HG03039 (cell line): ENCODE results near the gene RYR3.

Source experiments
- ATAC-seq: cut with Tn5 transposase; IDR thresholded peaks from one replicate; pipeline ENCODE4 v1.9.1; 2021; ENCODE audit warnings: mild to moderate bottlenecking, moderate library complexity; ENCODE audit not compliant: unreplicated experiment

Gene RYR3

DNA sequence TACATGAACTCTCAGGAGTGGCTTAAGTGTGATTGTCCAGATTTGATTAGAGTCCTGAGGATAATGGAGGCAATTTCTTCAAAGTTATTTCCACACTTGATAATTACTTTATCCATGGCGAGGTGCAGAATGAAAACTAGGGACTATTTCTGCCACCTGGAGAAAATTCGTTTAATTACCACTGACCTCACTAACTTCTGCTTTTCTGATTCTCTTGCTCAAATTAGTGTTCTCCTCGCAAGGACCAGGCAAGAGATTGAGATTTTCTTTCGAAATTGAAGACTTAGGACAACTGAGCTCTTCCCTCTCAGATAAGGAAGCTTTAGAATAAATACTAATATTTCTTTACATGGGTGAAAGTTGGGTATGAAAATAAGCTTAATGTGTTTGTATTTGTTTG is 135.2 kb downstream of the RYR3 start:
- ATAC-seq = no peak

DNA sequence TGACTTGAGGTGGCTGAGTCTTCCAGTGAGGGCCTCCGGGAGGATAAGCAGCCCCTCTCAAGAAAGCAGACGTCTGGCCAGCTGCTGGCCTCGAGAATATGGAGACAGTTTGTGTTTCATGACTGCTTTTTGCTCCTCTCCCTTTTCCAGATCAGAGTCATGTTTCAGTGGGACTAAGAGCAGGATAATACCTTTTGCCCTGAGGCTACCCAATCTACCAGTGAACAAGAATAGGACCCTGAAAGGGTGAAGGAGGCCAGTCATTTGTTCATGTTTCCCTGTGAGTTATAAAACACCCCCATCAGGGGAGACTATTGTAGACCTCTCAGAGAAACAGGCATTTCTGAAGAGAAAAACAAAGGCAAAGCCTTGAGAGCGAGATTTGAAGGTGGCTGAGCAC is 137.4 kb downstream of the RYR3 start:
- no peak for ATAC-seq

DNA sequence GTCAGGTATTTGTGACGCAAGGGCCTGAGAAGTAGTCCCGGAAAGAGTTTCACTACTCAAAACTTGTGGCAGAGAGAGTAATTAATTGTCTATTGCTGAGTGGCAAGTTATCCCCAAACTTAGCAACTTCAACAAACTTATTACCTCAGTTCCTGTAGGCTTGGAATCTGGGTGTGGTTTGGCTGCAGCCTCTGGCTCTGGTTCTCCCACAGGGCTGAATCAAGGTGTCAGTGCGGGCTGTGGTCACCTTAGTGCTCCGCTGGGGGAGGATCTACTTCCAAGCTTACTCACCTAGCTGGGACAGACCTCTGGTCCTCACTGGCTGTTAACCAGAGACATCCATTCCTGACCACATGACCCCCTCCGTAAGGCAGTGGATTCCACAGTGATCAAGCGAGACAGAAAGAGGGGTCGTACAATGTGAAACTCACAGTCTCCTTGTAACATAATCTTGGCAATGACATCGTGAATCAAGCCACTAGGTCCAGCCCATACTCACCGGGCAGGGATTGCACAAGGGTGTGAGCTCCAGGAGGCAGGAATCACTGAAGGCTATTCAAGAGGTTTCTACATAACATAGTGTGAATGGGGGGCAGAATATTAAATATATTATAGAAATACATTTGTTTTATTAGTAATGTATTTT is 138.3 kb downstream of the RYR3 start:
- no peak for ATAC-seq

DNA sequence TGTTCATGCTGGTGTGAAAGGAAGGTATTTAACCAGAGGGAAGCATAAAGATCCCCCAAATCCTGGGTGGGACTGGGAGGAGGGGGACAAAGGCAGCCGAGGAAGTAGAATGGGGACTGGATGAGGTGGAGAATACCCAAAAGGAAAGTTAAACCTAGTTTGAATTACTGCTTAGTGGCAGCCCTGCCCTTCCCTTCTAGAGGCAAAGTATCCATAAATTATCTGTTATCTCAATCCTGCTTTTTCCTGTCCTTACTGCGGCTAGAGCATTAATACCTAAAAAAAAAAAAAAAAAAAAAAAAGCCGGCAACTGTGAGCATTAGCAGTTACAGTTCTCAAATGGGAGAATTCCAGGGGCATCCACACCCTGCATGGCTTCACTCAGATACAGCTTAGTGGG is 139.0 kb downstream of the RYR3 start:
- ATAC-seq = no peak

DNA sequence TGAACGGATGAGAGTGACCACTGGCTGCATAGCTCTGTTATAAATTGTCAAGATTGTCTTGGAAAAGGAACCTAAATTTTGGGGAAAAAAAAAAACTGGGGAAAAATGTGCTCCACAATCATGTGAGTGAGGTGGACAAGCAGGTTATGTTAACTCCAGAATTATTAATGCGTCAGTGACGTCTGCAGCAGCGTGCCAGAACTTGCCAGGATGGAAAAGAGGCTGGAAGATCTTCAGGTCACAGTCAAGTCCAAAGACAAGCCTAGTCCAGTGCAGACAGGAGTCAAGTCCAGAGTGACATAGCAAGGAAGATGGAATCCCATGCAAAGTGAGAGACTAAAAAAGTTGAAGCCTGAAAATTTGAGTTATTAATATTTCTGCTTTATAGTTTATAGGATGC is 140.6 kb downstream of the RYR3 start:
- ATAC-seq = no peak

DNA sequence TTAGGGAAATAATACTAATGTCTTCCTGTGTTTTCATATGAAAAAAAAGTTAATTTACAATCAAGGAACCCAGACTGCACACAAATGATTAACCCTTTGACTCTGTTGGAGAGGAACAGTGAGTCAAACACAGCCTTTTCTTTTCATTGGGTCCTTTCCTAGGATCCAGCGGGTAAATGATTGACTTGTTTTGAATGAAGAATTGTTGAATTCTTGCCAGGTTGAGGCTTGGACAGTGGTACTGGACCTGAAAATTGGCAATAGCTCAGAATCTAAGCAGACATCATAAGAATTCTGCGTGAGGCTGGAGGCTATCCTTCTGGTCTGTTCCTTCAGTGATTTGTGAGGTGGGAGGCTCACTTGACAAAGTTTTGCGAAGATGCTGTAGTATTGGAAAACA is 143.0 kb downstream of the RYR3 start:
- no peak for ATAC-seq

DNA sequence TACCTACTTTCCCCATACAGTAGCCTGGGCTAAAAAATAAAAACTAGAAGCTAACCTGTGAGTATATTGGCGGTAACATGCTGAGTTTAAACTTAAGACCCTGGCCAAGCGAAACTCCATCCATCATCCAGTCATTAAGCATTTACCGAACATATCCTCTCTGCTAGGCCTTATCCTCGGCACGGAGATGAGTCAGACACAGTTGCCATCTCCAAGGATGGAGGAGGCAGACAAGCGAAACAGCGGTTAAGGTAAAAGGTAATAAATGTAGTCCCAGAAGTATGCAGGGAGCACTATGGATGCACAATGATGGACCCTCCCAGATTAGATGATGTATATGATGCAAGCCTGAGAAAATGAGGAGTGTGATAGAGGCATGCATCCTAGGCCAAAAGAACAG is 143.6 kb downstream of the RYR3 start:
- ATAC-seq = no peak

DNA sequence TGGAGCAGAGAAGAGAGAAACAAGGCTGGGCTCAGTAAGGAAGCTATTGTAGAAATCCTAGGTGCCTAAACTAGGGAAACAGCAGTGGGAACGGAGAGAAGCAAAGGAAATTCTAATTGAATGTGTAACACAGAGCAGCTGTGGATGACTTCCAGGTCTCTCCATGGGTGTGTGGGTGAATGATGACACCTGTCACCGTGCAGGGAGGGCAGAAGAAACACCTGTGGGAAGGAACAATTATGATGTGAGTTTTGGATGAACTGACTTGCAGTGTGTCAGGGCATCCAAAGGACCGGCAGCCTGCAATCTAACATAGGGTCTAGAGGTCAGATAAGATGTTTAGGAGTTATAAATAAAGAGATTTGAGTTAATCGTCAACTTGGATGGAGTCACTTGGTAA is 144.2 kb downstream of the RYR3 start:
- ATAC-seq = no peak

DNA sequence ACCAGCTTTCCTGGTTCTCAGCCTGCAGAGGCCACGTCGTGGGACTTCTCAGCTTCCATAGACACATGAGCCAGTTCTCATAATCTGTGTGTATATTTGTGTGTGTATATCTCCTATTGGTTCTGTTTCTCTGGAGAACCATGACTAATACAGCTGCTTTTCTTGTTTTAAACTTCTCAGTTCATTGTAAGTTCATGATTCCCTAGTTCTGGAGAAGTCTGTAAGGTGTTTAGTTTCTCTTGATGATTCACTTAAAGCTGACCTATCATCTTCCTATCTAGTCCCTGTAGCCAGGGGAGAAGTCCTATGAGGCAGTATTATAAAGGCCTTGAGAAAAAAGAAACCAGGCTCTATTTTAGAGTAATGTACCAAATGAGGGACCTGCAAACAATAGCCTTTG is 147.7 kb downstream of the RYR3 start:
- ATAC-seq = no peak

DNA sequence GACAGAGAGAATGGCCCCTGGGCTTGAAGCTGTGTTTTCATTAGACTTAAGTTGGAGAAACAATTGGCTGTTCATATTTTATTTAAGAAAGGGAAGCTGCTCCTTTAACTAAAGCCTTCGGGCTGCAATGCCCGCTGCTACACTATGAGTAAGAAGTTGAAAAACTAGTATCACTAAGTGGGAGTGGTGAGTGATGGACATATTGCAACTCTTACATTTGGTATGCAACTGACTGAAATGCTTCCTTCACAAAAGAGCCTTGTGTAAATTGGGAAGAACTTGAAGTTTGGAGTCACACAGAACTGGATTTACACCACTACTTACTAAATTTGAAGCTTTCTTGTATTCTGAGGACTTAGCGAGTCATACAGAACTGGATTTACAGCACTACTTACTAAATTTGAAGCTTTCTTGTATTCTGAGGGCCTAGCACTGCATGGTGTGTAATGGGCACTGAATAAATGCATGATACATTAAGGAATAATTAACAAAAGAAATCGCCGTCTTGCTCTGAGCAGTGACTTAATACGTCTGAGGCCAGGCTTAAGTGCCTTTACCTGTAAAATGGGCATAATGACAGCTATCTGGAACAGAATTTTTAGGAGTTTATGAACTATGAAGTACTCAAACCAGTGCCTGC is 149.5 kb downstream of the RYR3 start:
- ATAC-seq = no peak

DNA sequence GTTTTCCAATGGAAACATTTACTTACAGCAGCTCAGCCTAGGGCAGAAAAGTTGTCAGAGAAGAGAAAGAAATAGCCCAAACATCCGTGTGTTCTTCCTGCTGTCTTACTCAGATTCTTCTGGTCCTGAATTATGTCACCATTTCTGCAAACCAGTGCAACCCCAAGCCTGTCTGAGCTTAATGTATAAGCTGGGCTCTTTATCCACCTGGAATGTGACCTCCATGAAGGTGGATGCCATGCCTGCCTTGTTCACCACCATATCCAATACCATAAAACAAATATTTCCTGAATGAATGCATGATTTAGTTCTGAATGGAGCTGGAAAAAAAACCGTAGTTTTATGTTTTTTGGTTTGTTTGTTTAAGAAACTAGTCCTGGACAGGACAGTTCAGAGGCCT is 150.9 kb downstream of the RYR3 start:
- ATAC-seq = no peak

DNA sequence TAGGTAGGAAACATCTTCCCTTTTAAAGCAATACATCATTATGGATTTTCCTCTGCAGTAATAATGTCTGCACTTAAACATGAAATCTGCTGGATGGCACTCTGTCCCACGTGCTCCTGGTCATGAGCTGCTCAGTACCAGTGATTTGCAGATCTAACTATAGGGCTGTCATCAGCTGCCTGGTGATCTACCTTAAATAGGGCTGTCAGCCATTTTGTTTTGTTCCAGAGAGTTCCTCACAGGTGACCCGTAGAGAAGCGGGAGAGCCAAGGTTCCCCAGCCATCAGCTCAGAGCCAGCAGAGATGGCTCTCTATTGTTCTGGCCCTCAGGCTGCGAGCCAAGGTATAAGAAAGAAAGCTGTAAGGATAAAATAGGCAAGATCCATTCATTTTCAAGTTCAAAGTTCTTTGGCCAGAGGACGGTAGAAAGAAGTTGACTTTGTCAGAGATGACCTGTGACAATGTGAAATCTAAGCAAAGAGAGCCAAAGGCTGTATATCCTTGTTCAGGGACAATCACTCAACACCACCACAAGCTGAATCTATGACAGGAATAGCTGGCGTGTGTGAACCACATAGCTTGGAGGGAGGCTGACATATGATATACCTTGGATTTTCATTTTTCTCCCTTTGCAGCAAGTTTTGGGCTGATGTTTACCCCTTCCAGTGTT is 156.5 kb downstream of the RYR3 start:
- no peak for ATAC-seq

DNA sequence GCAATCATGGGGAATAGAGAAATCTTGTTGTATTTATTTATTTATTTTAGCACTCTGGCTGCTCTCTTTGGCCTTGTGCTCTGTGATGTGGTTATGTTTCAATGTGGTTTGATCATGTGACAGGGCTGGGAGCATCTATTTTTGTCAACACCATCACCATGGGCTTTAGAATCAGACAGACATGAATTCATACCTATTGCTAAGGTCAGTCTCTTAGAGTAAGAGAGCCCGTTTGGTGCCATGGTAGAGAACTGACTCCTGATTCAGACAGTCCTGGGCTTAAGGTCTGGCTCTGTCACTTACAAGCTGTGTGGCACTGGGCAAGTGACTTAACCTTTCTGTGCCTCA is 157.0 kb downstream of the RYR3 start:
- ATAC-seq = no peak

DNA sequence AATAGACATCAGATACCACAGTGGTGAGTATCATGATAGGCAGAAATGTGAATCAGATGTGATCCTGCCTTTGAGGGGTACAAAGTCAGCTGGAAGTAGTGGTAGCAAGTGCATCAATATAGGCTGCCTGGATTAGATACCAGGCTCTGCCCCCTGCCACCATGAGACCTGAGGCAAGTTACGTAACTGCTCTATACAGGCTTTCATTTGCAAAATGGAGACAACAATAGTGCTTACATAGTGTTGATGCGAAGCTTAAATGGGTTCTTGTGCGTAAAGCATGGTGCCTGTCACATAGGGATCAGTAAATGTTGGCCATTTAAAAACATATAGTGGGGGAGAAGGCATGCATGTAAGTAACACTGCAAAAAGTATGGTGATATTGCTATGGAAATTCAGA is 158.0 kb downstream of the RYR3 start:
- no peak for ATAC-seq

DNA sequence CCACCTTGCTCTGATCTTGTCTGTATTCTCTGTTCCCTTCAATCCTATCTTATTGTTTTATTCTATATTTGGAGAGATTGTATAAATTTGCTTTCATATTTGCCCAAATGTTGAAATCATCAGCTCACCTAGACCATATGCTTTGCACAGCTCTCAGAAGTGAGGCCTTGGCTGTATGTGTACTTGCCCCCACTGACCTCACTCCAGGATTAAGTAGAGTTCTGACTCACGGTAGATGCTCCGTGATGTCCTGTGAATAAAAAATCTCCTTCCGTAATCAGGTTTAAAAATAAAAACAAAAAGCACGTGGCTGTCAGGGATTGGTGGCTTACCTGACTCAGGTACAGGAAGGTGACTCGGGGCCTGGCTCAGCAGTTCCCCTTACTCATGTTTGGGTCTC is 162.2 kb downstream of the RYR3 start:
- no peak for ATAC-seq

DNA sequence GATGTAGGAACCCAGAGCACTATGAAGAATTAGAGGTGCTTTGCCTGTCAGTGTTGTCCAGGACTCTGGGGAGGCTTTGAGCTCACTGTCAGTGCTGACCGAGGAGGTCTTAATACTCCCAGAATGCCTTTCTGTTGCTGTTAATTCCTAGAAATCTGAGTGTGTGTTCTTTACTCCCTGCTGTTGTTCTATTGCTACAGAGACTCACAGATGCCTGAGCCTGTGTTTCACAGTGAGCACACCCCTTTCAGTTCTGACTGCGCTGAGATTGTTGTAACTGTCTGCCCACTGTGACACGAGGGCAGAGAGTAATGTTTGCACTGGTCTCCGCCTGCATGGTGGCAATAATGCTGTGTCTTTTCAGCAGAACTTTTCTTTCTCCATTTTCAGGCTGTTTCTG is 162.9 kb downstream of the RYR3 start:
- no peak for ATAC-seq

DNA sequence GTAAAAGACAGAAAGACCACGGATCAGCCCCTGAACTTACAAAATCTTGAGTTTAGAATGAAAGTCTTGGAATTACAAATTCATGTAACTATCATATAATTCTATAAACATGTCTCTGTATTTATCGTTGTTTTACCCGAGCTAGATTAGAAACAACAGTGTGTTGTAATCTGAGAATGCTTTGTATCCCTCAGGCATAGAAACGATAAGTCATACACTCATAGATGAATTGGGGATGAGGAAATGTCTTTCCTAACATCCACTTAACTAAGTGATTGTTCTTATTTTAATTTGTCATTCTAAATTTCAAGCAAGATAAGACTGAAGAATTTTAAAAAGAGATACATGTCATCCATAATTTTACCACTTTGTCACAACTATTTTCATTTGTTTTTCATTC is 165.3 kb downstream of the RYR3 start:
- ATAC-seq = no peak

DNA sequence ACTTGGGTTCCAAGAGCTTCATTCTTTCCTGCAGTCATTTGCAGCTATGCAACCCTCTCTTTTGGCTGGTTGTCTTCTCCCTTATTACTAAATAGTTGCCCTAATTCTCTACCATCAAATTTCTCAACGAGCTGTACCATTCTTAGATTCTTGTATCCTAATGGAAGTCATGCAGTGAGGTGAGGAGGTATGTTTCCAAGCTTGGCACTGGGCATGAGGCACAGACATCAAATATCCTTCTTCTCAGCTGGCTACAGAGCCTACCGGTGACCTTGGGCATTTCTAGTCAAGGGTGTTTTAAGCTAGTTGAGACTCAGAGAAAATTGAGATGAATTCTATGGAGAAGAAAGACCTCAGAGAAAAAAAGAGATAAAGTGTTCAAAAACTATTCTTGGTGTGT is 166.1 kb downstream of the RYR3 start:
- no peak for ATAC-seq

DNA sequence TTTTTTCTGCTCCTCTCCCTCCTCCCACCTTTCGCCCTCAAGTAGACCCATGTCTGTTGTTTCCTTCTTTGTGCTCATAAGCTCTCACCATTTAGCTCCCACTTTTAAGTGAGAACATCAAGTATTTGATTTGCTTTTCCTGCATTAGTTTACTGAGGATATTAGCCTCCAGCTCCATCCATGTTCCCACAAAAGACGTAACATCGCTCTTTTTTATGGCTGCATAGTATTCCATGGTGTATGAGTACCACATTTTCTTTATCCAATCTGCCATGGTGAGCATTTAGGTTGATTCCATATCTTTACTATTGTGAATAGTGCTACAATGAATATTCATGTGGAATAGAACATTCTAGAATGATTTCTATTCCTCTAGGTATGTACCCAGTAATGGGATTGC is 178.6 kb downstream of the RYR3 start:
- ATAC-seq = no peak

DNA sequence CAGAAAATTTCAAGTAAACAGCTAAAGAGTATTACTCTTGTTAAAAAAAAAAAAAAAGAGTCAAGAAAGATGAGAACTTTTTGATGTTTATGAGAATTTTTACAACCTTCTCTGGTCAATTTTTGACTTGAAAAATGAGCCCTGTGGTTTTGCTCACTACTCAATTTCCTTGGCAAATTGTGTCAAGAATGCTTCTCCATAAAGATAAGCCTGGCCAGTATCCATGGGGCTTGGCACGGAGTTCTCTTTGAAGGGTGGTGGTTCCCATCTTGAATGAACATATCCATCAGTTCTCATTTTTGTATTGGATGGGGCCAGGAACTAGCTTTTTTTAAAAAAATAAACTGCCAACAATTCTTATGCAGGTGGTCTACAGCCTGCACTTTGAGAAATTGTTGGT is 179.9 kb downstream of the RYR3 start:
- no peak for ATAC-seq

DNA sequence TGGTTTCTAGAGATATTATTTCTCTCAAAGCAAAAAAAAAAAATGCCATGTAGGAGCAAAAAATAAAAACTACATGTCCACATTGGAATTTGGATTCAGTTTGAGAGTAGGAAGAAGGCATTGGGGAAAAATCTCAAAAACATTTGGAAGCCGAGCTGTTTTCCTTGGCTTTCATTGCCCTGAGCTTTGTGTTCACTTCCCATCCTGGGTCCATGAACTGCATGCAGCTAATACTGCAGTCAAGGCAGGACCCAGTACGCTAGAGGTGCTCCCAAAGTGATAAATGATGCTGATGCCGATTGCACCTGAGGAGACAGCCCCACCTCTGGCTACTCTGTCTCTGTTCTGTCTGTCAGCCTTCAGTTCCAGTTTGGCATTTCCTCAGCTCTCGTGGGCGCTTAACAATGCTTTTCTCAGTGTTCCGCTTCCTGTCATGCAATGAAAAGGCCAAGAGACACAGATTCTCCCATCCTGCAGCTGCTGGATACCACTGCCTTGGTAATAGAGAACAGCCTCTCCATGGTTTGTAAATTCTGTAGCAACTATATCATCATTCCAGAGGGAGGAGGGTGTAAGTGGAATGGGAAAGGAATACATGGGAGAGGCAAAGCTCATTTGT is 181.8 kb downstream of the RYR3 start:
- no peak for ATAC-seq

DNA sequence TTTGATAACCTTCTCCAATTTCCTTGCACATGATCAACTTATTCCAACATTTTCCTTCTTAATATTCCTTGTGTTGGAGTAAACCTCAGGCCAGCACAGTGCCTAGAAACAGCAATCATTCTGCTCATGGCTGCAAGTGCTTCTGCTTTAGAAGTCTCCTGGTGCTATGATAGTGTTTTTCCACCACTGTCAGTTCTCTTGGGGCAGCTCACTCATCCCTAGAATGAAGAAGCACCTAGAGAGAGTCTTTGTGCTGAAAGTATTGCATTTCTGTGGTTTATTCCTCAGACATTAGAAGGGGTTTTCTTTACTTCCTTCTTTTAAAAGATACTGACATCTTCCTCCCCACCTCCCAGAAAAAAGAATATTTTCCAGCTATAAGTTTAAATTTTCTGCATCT is 183.5 kb downstream of the RYR3 start:
- no peak for ATAC-seq
